ENCODE results near the gene FAM50B.

FAM50B gene

DNA sequence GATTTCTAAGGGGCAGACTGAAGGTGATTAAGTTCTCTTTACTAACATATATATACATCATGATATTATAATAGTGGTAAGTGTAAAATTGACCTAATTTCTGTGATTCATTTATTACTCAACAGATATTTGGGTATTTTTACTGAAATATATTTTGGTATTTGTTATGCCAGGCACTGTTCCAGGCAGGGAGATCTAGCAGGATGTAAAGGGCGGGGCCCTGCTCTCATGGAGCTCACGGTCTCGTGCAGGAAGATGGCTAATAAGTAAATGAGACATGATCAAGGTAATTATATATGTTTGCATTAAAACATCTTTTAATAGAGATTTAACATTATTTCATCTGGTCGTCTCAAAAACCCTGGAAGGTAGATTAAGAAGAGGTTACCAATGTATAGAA lies 27.7 kb downstream of the FAM50B start:
- Histone ChIP-seq H3K36me3 (ENCODE audit: insufficient read depth, low read length) (no peaks in the 10 kb centered on the region), H3K4me3 (ENCODE audit: low read length, poor library complexity, severe bottlenecking) (no peak overlapping the region), H3F3A (ENCODE audit: low read depth) (no peaks in the 10 kb centered on the region), H3K9me3 (ENCODE audit: insufficient read depth, low read depth, low read length) (no peaks in the 10 kb centered on the region), H3K27me3 (ENCODE audit: insufficient read depth, low read length, poor library complexity, severe bottlenecking) (peaks cover 7% of the 10 kb centered on the region), H2AFZ (ENCODE audit: low read length) (no peak overlapping the region), H3K9me2 (replicated peaks; ENCODE audit: low read depth, low read length) (no peaks in the 10 kb centered on the region), H4K20me1 (ENCODE audit: insufficient read depth, low read length, poor library complexity, severe bottlenecking) (no peaks in the 10 kb centered on the region), H3K9ac (ENCODE audit: low read depth, low read length, poor library complexity, severe bottlenecking) (no peak overlapping the region), H3K79me2 (ENCODE audit: insufficient read depth, low read length) (no peaks in the 10 kb centered on the region), H3K4me1 (ENCODE audit: insufficient read depth, low read length, poor library complexity, severe bottlenecking) (no peaks in the 10 kb centered on the region), H3K4me2 (ENCODE audit: low read depth, low read length, poor library complexity, severe bottlenecking) (no peak overlapping the region)
- no peak for TF ChIP-seq CTCF (conservative IDR thresholded peaks at IDR 0.05; ENCODE audit: low read length)
- TF ChIP-seq EZH2phosphoT487 (IDR thresholded peaks at IDR 0.05; ENCODE audit: borderline replicate concordance) = no peak

DNA sequence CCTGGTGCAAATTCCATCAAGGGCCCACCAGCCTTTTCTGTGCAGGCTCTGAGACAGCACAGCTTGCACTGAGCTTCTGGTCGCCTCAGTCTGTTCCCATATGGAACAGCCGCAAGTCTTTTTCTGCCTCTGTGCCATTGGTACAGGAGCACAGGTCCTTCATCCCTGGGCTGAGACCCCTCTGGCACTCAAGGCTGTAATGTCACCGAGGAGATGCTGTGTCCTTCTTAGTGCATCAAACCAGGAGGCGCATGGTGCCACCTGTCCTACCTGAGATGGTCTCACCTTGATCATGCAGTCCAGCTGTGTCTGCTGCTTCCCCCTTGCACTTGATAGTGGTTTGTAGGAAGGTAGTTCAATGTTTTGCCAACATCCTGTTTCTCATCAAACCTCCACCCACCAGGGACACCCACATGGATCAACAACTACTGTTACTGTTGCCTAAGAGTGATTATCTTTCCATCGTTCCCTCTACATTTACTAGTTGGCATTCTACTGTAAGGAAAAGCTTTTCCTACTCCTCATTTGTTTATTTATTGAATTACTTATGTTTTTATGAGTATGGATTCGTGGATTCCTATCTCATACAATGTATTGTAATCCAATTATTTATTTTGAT lies 29.0 kb downstream of the FAM50B start:
- H3K9me3 ChIP-seq (ENCODE audit: insufficient read depth, low read depth, low read length) = no peaks in the 10 kb centered on the region
- H3K4me2 ChIP-seq (ENCODE audit: low read depth, low read length, poor library complexity, severe bottlenecking) = no peak overlapping the region
- no peaks in the 10 kb centered on the region for H3K36me3 ChIP-seq (ENCODE audit: insufficient read depth, low read length)
- no peak overlapping the region for H3K4me3 ChIP-seq (ENCODE audit: low read length, poor library complexity, severe bottlenecking)
- no peak overlapping the region for H3K9ac ChIP-seq (ENCODE audit: low read depth, low read length, poor library complexity, severe bottlenecking)
- peaks cover 7% of the 10 kb centered on the region for H3K27me3 ChIP-seq (ENCODE audit: insufficient read depth, low read length, poor library complexity, severe bottlenecking)
- no peaks in the 10 kb centered on the region for H3K9me2 ChIP-seq (replicated peaks; ENCODE audit: low read depth, low read length)
- H2AFZ ChIP-seq (ENCODE audit: low read length) = no peak overlapping the region
- TF ChIP-seq CTCF (conservative IDR thresholded peaks at IDR 0.05; ENCODE audit: low read length) (no peak), EZH2phosphoT487 (IDR thresholded peaks at IDR 0.05; ENCODE audit: borderline replicate concordance) (no peak)
- no peaks in the 10 kb centered on the region for H3F3A ChIP-seq (ENCODE audit: low read depth)
- no peaks in the 10 kb centered on the region for H4K20me1 ChIP-seq (ENCODE audit: insufficient read depth, low read length, poor library complexity, severe bottlenecking)
- no peaks in the 10 kb centered on the region for H3K4me1 ChIP-seq (ENCODE audit: insufficient read depth, low read length, poor library complexity, severe bottlenecking)
- no peaks in the 10 kb centered on the region for H3K79me2 ChIP-seq (ENCODE audit: insufficient read depth, low read length)

DNA sequence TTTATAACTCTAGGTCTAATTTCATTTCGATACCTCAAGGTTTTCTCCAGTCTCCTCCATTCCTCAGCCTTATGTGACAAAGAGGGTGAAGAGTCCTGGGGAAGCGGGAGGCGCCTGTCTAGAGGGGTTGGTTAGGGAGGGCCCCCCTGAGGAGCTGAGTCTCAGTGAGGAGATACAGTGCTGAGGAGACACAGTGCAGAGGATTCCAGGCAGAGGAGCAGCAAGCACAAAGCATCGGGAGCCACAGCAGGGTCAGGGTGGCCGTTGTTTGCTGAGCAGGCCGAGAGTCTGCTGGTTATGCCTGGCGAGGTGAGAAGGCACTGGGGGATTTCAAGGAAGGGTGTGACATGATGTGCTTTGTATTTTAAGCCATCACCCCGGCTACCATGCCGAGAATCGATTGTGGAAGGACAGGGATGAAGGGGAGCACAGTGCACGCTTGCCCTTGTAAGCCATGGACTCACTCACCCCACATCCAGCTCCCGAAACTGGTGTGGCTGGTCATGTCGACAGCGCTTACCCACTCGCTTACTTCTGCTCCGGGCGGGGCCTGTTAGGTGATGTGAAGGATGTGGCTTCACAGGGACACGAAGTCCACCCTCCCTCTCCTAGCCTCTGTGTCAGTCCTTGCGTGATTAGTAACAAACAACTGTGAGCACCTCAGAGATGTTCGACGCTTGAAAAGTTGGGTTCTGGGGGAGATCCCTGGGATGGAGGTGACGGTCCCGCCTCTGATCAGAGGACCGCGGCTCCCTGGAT lies 30.2 kb downstream of the FAM50B start:
- no peaks in the 10 kb centered on the region for H3K36me3 ChIP-seq (ENCODE audit: insufficient read depth, low read length)
- no peak overlapping the region for H3K4me2 ChIP-seq (ENCODE audit: low read depth, low read length, poor library complexity, severe bottlenecking)
- H3K9ac ChIP-seq (ENCODE audit: low read depth, low read length, poor library complexity, severe bottlenecking) = no peak overlapping the region
- no peak overlapping the region for H3K4me3 ChIP-seq (ENCODE audit: low read length, poor library complexity, severe bottlenecking)
- H3F3A ChIP-seq (ENCODE audit: low read depth) = no peaks in the 10 kb centered on the region
- TF ChIP-seq CTCF (conservative IDR thresholded peaks at IDR 0.05; ENCODE audit: low read length) (no peak), EZH2phosphoT487 (IDR thresholded peaks at IDR 0.05; ENCODE audit: borderline replicate concordance) (no peak)
- H3K4me1 ChIP-seq (ENCODE audit: insufficient read depth, low read length, poor library complexity, severe bottlenecking) = no peaks in the 10 kb centered on the region
- H2AFZ ChIP-seq (ENCODE audit: low read length) = no peak overlapping the region
- H3K27me3 ChIP-seq (ENCODE audit: insufficient read depth, low read length, poor library complexity, severe bottlenecking) = peaks cover under 1% of the 10 kb centered on the region
- no peaks in the 10 kb centered on the region for H4K20me1 ChIP-seq (ENCODE audit: insufficient read depth, low read length, poor library complexity, severe bottlenecking)
- no peaks in the 10 kb centered on the region for H3K79me2 ChIP-seq (ENCODE audit: insufficient read depth, low read length)
- no peaks in the 10 kb centered on the region for H3K9me3 ChIP-seq (ENCODE audit: insufficient read depth, low read depth, low read length)
- no peaks in the 10 kb centered on the region for H3K9me2 ChIP-seq (replicated peaks; ENCODE audit: low read depth, low read length)
